SK-N-SH (cell line): Measurements from ENCODE around the gene SLC25A2.

Experiments
- CHD2 ChIP-seq: fragments of 150-350 bp; IDR thresholded peaks from 2 replicates; pipeline ENCODE4 v1.6.1; 2018; ENCODE audit warnings: low read length; ENCODE audit not compliant: partially characterized antibody
- EP300 ChIP-seq, 2 experiments: IDR thresholded peaks; 2 replicates each; pipeline versions ENCODE4 v1.4.0 to v1.6.1; 2012; ENCODE audit warnings: borderline replicate concordance in 1 of 2, low read depth in 1 of 2, low read length in 1 of 2
- JUND ChIP-seq: IDR thresholded peaks from 2 replicates; pipeline ENCODE4 v1.4.0; 2012
- POLR2AphosphoS5 ChIP-seq: IDR thresholded peaks from 2 replicates; pipeline ENCODE4 v1.6.1; 2012; ENCODE audit warnings: low read depth, low read length
- RAD21 ChIP-seq: IDR thresholded peaks from 2 replicates; pipeline ENCODE4 v1.6.1; 2012; ENCODE audit warnings: mild to moderate bottlenecking, low read length
- RCOR1 ChIP-seq: fragments of 150-350 bp; IDR thresholded peaks from 2 replicates; pipeline ENCODE4 v1.6.1; 2017; ENCODE audit warnings: antibody characterized with exemption, low read length
- SIN3A ChIP-seq: IDR thresholded peaks from 2 replicates; pipeline ENCODE4 v1.6.1; 2012; ENCODE audit warnings: low read depth, mild to moderate bottlenecking, low read length, moderate library complexity, borderline replicate concordance
- SMC3 ChIP-seq: IDR thresholded peaks from 2 replicates; pipeline ENCODE4 v1.6.1; 2012; ENCODE audit warnings: low read depth, low read length, improper control_type of control experiment
- TAF1 ChIP-seq: IDR thresholded peaks from 2 replicates; pipeline ENCODE4 v1.6.1; 2012; ENCODE audit warnings: low read depth, mild to moderate bottlenecking, low read length, moderate library complexity, borderline replicate concordance
- YY1 ChIP-seq: IDR thresholded peaks from 2 replicates; pipeline ENCODE4 v1.4.0; 2012; ENCODE audit warnings: low read depth, mild to moderate bottlenecking
- TF ChIP-seq, protein P1 (sequence below): IDR thresholded peaks from 2 replicates; pipeline ENCODE4 v1.6.1; 2012; ENCODE audit warnings: mild to moderate bottlenecking, low read depth, low read length, moderate library complexity
- TF ChIP-seq, protein P2 (sequence below): fragments of 200-600 bp; sonication (generic); IDR thresholded peaks from 2 replicates; pipeline ENCODE4 v1.6.1; 2017; ENCODE audit warnings: antibody characterized with exemption, mild to moderate bottlenecking, moderate library complexity
- TF ChIP-seq, protein P3 (sequence below): IDR thresholded peaks from 2 replicates; pipeline ENCODE4 v1.4.0; 2012; ENCODE audit warnings: low read depth, borderline replicate concordance
- TF ChIP-seq, protein P4 (sequence below): IDR thresholded peaks from 2 replicates; pipeline ENCODE4; 2012

DNA sequence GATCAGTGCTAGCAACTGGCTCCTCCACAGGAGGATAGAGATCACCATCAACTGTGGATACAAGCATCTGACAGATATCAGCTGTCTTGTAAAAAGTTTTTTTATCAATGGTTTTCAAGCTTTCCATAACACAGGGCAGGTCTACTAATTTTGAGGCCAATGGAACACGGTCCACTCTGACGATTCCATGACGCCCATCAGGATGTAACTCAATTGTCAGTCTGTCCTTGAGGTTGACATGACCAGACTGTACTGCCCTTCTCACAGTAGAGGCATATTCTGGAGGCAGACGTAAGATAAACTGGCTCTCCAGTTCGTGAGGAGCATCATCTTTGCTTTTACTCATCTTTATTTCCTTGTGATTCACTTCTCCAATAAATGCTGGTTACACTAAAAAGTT is 15.8 kb upstream of the SLC25A2 start:
- TF ChIP-seq, protein P1, sequence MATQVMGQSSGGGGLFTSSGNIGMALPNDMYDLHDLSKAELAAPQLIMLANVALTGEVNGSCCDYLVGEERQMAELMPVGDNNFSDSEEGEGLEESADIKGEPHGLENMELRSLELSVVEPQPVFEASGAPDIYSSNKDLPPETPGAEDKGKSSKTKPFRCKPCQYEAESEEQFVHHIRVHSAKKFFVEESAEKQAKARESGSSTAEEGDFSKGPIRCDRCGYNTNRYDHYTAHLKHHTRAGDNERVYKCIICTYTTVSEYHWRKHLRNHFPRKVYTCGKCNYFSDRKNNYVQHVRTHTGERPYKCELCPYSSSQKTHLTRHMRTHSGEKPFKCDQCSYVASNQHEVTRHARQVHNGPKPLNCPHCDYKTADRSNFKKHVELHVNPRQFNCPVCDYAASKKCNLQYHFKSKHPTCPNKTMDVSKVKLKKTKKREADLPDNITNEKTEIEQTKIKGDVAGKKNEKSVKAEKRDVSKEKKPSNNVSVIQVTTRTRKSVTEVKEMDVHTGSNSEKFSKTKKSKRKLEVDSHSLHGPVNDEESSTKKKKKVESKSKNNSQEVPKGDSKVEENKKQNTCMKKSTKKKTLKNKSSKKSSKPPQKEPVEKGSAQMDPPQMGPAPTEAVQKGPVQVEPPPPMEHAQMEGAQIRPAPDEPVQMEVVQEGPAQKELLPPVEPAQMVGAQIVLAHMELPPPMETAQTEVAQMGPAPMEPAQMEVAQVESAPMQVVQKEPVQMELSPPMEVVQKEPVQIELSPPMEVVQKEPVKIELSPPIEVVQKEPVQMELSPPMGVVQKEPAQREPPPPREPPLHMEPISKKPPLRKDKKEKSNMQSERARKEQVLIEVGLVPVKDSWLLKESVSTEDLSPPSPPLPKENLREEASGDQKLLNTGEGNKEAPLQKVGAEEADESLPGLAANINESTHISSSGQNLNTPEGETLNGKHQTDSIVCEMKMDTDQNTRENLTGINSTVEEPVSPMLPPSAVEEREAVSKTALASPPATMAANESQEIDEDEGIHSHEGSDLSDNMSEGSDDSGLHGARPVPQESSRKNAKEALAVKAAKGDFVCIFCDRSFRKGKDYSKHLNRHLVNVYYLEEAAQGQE: no peak
- no peak for TF ChIP-seq POLR2AphosphoS5
- TF ChIP-seq, protein P2, sequence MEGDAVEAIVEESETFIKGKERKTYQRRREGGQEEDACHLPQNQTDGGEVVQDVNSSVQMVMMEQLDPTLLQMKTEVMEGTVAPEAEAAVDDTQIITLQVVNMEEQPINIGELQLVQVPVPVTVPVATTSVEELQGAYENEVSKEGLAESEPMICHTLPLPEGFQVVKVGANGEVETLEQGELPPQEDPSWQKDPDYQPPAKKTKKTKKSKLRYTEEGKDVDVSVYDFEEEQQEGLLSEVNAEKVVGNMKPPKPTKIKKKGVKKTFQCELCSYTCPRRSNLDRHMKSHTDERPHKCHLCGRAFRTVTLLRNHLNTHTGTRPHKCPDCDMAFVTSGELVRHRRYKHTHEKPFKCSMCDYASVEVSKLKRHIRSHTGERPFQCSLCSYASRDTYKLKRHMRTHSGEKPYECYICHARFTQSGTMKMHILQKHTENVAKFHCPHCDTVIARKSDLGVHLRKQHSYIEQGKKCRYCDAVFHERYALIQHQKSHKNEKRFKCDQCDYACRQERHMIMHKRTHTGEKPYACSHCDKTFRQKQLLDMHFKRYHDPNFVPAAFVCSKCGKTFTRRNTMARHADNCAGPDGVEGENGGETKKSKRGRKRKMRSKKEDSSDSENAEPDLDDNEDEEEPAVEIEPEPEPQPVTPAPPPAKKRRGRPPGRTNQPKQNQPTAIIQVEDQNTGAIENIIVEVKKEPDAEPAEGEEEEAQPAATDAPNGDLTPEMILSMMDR: no peak
- TF ChIP-seq, protein P3, sequence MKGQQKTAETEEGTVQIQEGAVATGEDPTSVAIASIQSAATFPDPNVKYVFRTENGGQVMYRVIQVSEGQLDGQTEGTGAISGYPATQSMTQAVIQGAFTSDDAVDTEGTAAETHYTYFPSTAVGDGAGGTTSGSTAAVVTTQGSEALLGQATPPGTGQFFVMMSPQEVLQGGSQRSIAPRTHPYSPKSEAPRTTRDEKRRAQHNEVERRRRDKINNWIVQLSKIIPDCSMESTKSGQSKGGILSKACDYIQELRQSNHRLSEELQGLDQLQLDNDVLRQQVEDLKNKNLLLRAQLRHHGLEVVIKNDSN: no peak
- TF ChIP-seq RAD21: no peak
- TF ChIP-seq EP300 (IDR thresholded peaks at IDR 0.05; ENCODE audit: borderline replicate concordance in 1 of 2, low read depth in 1 of 2, low read length in 1 of 2): no peak
- no peak for TF ChIP-seq SIN3A
- no peak for TF ChIP-seq RCOR1
- TF ChIP-seq, protein P4, sequence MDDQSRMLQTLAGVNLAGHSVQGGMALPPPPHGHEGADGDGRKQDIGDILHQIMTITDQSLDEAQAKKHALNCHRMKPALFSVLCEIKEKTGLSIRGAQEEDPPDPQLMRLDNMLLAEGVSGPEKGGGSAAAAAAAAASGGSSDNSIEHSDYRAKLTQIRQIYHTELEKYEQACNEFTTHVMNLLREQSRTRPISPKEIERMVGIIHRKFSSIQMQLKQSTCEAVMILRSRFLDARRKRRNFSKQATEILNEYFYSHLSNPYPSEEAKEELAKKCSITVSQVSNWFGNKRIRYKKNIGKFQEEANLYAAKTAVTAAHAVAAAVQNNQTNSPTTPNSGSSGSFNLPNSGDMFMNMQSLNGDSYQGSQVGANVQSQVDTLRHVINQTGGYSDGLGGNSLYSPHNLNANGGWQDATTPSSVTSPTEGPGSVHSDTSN: no peak
- no peak for TF ChIP-seq TAF1
- no peak for TF ChIP-seq CHD2
- no peak for TF ChIP-seq SMC3
- no peak for TF ChIP-seq JUND
- TF ChIP-seq YY1: no peak
